ENCODE measurements around the gene PSEN1. TPM values are rescaled to one million over a fixed set of nuclear protein-coding genes. Genes with fewer than 3 reads are reported as not detected.

PSEN1 gene
- total RNA-seq, 1 experiment from 2014 or later, result 49.9 TPM

DNA sequence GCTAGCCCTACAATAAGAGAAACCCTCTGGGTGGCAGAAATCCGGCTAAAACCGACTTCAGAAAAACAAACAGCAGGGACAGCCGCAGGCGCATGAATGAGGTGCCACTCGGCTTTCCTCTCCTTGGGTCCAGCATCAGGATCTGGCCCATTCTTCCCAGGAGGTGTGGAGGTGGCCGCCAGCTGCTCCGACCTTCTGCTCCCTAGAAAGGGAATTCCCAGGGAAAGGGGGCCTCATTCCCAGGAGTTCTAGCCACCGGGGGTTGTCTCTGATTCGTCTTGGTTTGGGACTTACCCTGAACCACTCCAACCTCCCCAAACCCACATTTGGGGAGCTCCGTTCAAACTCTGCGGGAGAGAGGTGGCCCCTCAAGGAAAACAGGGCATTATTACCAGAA lies 114.0 kb downstream of the PSEN1 start:
- 0 out of 4 replicates have a peak, but pooled peaks cover 0 to 4% of the 10 kb centered on the region in 2 experiments for H3K4me1 Mint-ChIP-seq
- Histone ChIP-seq H3K18ac (ENCODE audit: insufficient read length, low read depth, low read length) (no peak overlapping the region), H4K8ac (replicated peaks; ENCODE audit: insufficient read length, low read depth, low read length) (no peak overlapping the region), H2BK120ac (ENCODE audit: low read depth, low read length, poor library complexity, severe bottlenecking) (no peak overlapping the region), H3K56ac (ENCODE audit: insufficient read length, low read depth, low read length) (no peak overlapping the region), H3T11ph (ENCODE audit: low read length) (no peak overlapping the region), H3K9me3 (ENCODE audit: control insufficient read depth, low read depth, low read length) (no peaks in the 10 kb centered on the region), H2AK5ac (ENCODE audit: insufficient read length, low read length) (no peak overlapping the region), H3K14ac (ENCODE audit: insufficient read depth, low read length) (no peak overlapping the region), H2AFZ (ENCODE audit: low read length) (no peak overlapping the region), H3K79me2 (ENCODE audit: insufficient read depth, low read length) (no peaks in the 10 kb centered on the region), H4K20me1 (ENCODE audit: control insufficient read depth, insufficient read depth, insufficient read length) (no peaks in the 10 kb centered on the region), H4K91ac (ENCODE audit: insufficient read length, low read depth, low read length) (no peak overlapping the region), H2BK12ac (ENCODE audit: insufficient read length, low read depth, low read length) (no peak overlapping the region), H3K4ac (ENCODE audit: low read depth, low read length) (no peak overlapping the region), H3K79me1 (ENCODE audit: insufficient read depth, low read depth, low read length, poor library complexity, severe bottlenecking) (no peaks in the 10 kb centered on the region), H3K23ac (ENCODE audit: insufficient read length, low read depth, low read length) (no peak overlapping the region), H3K27me3 (ENCODE audit: insufficient read depth, low read length) (no peaks in the 10 kb centered on the region), H3K4me2 (ENCODE audit: insufficient read depth, insufficient read length, low read length) (no peak overlapping the region), H3K23me2 (ENCODE audit: insufficient read length, low read depth, low read length, poor library complexity, severe bottlenecking) (no peaks in the 10 kb centered on the region), H2BK20ac (ENCODE audit: low read depth, low read length, poor library complexity, severe bottlenecking) (no peak overlapping the region), H3K9ac (ENCODE audit: extremely low read depth, insufficient read length, low read length) (no peak overlapping the region), H3K4me1 (ENCODE audit: insufficient read depth, low read length) (no peaks in the 10 kb centered on the region), H3K27ac (ENCODE audit: insufficient read length, low read depth, low read length) (no peak overlapping the region), H4K5ac (ENCODE audit: insufficient read length, low read depth, low read length) (no peak overlapping the region), H2BK5ac (ENCODE audit: insufficient read length, low read length) (no peak overlapping the region), H2BK15ac (ENCODE audit: low read depth, low read length) (no peak overlapping the region)
- no CpG with 5 or more reads among the region's 11 CpGs for WGBS (ENCODE audit: extremely low coverage, insufficient read length, low lambda C conversion rate)
- H3K4me3 Mint-ChIP-seq, result no peak overlapping the region
- no peak for DNase-seq
- no peaks in the 10 kb centered on the region; a peak in 1 of 5 replicates for H3K9me3 Mint-ChIP-seq
- peaks cover 2 to 4% (median 3%) of the 10 kb centered on the region in 3 experiments; a peak in 3 of 7 replicates for H3K36me3 Mint-ChIP-seq (ENCODE audit: insufficient read depth in 1 of 3, low read depth in 3 of 3)
- no peak for TF ChIP-seq CTCF (conservative IDR thresholded peaks at IDR 0.05)
- H3K27ac Mint-ChIP-seq, result no peak overlapping the region; a peak in 1 of 7 replicates
- no peaks in the 10 kb centered on the region; the same call in 1 of the 2 replicates for H3K27me3 Mint-ChIP-seq (ENCODE audit: low read depth)
